Transverse colon (tissue), 4 donors: ENCODE data around the gene ZDHHC22. TPM values are rescaled to one million over a fixed set of nuclear protein-coding genes. Genes with fewer than 3 reads are reported as not detected.

Experiments used
- DNase-seq: peaks from one replicate; pipeline ENCODE4 v3.0.0-alpha.2; 2019
- H3K27ac ChIP-seq, 4 donors: fragments of 200-600 bp; sonication (generic); 2 replicates each; pipeline ENCODE4 v1.5.1; 2016 to 2018; ENCODE audit warnings: inconsistent platforms in 4 of 4
- H3K27me3 ChIP-seq: fragments of 200-600 bp; sonication (generic); 2 replicates; pipeline ENCODE4 v1.5.1; 2017; ENCODE audit warnings: inconsistent platforms
- H3K36me3 ChIP-seq, 4 donors: fragments of 200-600 bp; sonication (generic); 2 replicates each; pipeline ENCODE4 v1.5.1; 2017 to 2019; ENCODE audit warnings: inconsistent platforms in 4 of 4
- H3K4me1 ChIP-seq, 4 donors: fragments of 200-600 bp; sonication (generic); 2 replicates each; pipeline ENCODE4 v1.5.1; 2017 to 2020; ENCODE audit warnings: inconsistent platforms in 4 of 4
- H3K4me3 ChIP-seq, 4 donors: fragments of 200-600 bp; sonication (generic); 1 replicate in 1 of 4; 2 replicates in 3 of 4; pipeline versions ENCODE4 v1.5.1 to v1.6.1; 2017 to 2019; ENCODE audit warnings: inconsistent platforms in 4 of 4
- H3K9me3 ChIP-seq, 2 donors: fragments of 200-600 bp; sonication (generic); 2 replicates each; pipeline ENCODE4 v1.5.1; 2017 to 2019; ENCODE audit warnings: inconsistent platforms in 2 of 2
- EP300 ChIP-seq: sonication (generic); formaldehyde crosslinking; IDR thresholded peaks from one replicate; pipeline ENCODE4 v1.6.1; 2017; ENCODE audit warnings: antibody characterized with exemption, low read depth
- POLR2A ChIP-seq: fragments of 450-650 bp; IDR thresholded peaks from one replicate; pipeline ENCODE4 v1.6.1; 2016; ENCODE audit warnings: antibody characterized with exemption, mild to moderate bottlenecking, moderate library complexity
- POLR2AphosphoS5 ChIP-seq, 3 donors: sonication (generic); formaldehyde crosslinking; IDR thresholded peaks; one replicate each; pipeline ENCODE4 v1.6.1; 2016; ENCODE audit warnings: antibody characterized with exemption in 3 of 3
- WGBS, 2 donors: methylation state at CpG; one replicate each; pipeline ENCODE4 v1.1.5; 2018; ENCODE audit warnings: low coverage in 1 of 2; 5-methylcytosine and 5-hydroxymethylcytosine counted together
- in situ Hi-C, 4 donors: fragments of 200-750 bp; cut with MboI; loops; one replicate each; pipeline versions ENCODE4 v1.15.0 to v1.15.1; 2017; ENCODE audit warnings: low sequenced_read_pairs in 3 of 4, low pct_ligation_motif_present in 1 of 4, low pct_unique_long_range_greater_than_20kb in 1 of 4
- intact Hi-C: fragments of 100-400 bp; cut with DNase I; formaldehyde crosslinking; loops from one replicate; pipeline ENCODE4 v1.15.1; 2023; ENCODE audit warnings: low total_unique reads
- total RNA-seq, 4 donors: library from RNA; depleted of rRNA; stranded (reverse); fragments of >200 nt; gene quantifications; one replicate each; pipeline ENCODE4 v1.1.0, GENCODE V29; 2016
- TF ChIP-seq, protein P1 (sequence below), 5 experiments: fragments of 200-600 bp in 3 of 5; fragments of 450-650 bp in 2 of 5; sonication (generic) in 3 of 5; IDR thresholded peaks; 1 replicate in 2 of 5; 2 replicates in 3 of 5; pipeline ENCODE4 v1.5.1; 2016 to 2017; ENCODE audit warnings: antibody characterized with exemption in 5 of 5, inconsistent platforms in 3 of 5, mild to moderate bottlenecking in 2 of 5, moderate library complexity in 1 of 5

Gene ZDHHC22
- total RNA-seq, 4 donors from 2014 or later = 0.14 TPM; not detected in 3

DNA sequence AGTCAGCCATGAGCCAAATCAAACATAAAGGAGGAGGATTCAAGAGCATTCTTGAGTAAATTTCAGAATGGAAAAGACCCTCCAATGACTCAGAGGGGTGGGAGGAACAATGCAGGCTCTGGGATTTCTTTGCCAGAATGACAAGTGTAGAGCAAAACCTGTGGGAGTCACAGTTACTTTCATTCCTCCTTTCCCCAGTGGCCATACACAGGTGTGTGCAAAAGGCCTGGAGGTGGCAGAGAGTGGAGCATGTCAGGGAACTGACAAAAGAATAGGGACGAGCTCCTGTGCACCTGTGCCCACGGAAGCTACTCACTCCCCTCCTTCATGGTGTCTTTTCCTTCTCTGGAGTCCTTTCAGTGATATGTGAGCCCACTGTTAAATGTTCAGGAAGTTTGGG is 52.9 kb downstream of the ZDHHC22 start:
- 60 to 65% methylated on average over 1 to 2 of the region's 2 CpGs for WGBS, 2 donors
- no peaks in the 10 kb centered on the region for H3K27me3 ChIP-seq
- peak overlapping the region; percentile 64 to 81 (median 69) for H3K27ac ChIP-seq
- in situ Hi-C loops = no loop called here
- H3K9me3 ChIP-seq = peaks cover 11 to 16% of the 10 kb centered on the region in 2 donors
- TF ChIP-seq POLR2AphosphoS5 (IDR thresholded peaks at IDR 0.05) (no peak), POLR2A (no peak), EP300 (no peak)
- TF ChIP-seq, protein P1, sequence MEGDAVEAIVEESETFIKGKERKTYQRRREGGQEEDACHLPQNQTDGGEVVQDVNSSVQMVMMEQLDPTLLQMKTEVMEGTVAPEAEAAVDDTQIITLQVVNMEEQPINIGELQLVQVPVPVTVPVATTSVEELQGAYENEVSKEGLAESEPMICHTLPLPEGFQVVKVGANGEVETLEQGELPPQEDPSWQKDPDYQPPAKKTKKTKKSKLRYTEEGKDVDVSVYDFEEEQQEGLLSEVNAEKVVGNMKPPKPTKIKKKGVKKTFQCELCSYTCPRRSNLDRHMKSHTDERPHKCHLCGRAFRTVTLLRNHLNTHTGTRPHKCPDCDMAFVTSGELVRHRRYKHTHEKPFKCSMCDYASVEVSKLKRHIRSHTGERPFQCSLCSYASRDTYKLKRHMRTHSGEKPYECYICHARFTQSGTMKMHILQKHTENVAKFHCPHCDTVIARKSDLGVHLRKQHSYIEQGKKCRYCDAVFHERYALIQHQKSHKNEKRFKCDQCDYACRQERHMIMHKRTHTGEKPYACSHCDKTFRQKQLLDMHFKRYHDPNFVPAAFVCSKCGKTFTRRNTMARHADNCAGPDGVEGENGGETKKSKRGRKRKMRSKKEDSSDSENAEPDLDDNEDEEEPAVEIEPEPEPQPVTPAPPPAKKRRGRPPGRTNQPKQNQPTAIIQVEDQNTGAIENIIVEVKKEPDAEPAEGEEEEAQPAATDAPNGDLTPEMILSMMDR (IDR thresholded peaks at IDR 0.05) = no peak
- H3K4me3 ChIP-seq = no peak overlapping the region
- H3K36me3 ChIP-seq = no peaks in the 10 kb centered on the region
- intact Hi-C loops = no loop called here
- H3K4me1 ChIP-seq = peaks cover 0 to 18% (median 2%) of the 10 kb centered on the region in 4 donors
- no peak for DNase-seq

DNA sequence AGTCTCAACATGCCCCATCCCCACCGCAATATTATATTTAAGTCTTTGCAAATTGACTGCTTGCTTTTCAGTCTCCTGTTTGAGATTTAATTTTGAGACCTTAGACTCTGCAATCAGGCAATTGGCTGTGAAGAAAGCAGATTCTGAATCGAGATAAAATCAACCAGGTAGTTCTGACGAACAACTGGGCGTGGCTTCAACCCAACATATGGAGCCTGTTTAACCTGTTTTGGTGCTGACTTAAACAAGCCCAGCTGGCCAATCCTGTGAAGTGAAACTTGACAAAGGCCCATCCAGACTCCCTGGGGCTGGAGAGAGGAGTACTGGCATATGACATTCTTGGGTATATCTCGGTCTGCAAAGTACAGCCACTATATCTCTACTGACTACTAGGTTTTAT is 53.4 kb downstream of the ZDHHC22 start:
- Histone ChIP-seq H3K9me3 (peaks cover 11 to 16% of the 10 kb centered on the region in 2 donors), H3K36me3 (no peaks in the 10 kb centered on the region), H3K4me1 (peaks cover 0 to 18% (median 2%) of the 10 kb centered on the region in 4 donors), H3K27me3 (no peaks in the 10 kb centered on the region), H3K27ac (peak overlapping the region; percentile 64 to 81 (median 69)), H3K4me3 (no peak overlapping the region)
- in situ Hi-C loops = no loop called here
- intact Hi-C loops = no loop called here
- 27 to 38% methylated on average over 3 to 5 of the region's 5 CpGs for WGBS, 2 donors
- DNase-seq = peak; percentile 83
- TF ChIP-seq POLR2AphosphoS5 (IDR thresholded peaks at IDR 0.05) = peak in 2 of 3 donors; percentile 36 to 53
- no peak for TF ChIP-seq EP300
- TF ChIP-seq POLR2A = no peak
- TF ChIP-seq, protein P1 (IDR thresholded peaks at IDR 0.05) = peak in 1 of 5 experiments; percentile 18

DNA sequence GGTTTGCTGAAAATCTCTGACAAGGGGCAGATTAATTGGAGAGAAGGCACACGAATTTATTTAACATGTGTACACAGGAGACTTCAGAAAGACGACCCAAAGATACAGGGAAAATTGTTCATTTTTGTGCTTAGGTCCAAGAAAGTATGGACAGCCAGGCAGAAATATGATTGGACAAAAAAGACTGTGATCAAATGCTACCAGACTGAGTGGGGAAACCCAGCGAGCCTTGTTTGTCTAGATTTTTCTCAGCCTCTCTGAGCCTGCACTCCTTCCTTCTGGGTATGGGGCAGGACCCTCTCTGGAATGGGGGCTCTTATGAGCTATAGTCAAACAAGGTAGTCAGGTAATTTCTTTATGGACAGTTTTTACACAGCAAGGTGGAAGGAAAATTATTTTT is 54.0 kb downstream of the ZDHHC22 start:
- no peak overlapping the region for H3K4me3 ChIP-seq
- H3K9me3 ChIP-seq = peaks cover 11 to 16% of the 10 kb centered on the region in 2 donors
- H3K27ac ChIP-seq = peak overlapping the region; percentile 64 to 81 (median 66)
- WGBS, 2 donors = 46 to 57% methylated on average over 3 of the region's 3 CpGs
- no peak for DNase-seq
- TF ChIP-seq, protein P1 (IDR thresholded peaks at IDR 0.05) = no peak
- TF ChIP-seq EP300 = no peak
- no peak for TF ChIP-seq POLR2A
- TF ChIP-seq POLR2AphosphoS5 (IDR thresholded peaks at IDR 0.05) = no peak
- intact Hi-C loops (no loop called here), in situ Hi-C loops (no loop called here)
- peaks cover 0 to 18% (median 0%) of the 10 kb centered on the region in 4 donors for H3K4me1 ChIP-seq
- H3K27me3 ChIP-seq = no peaks in the 10 kb centered on the region
- H3K36me3 ChIP-seq = no peaks in the 10 kb centered on the region

DNA sequence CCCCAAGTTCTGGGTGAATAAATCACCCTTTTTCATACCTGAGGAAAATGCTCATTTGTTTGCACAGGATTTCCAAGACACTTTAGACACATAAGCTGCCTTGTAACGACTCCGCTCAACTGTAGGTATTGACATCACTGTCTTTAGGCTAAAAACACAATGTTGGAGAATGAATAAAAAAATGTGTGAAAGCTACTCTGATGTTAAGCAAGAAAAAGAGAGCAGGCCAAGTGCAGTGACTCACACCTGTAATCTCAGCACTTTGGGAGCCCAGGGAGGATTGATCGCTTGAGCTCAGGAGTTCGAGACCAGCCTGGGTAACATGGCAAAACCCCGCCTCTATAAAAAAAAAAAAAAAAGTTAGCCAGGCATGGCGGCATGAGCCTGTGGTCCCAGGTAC is 54.6 kb downstream of the ZDHHC22 start:
- DNase-seq = no peak
- WGBS, 2 donors = 89 to 96% methylated on average over 3 to 6 of the region's 6 CpGs
- Histone ChIP-seq H3K27ac (no peak overlapping the region), H3K4me1 (peaks cover 0 to 18% (median 0%) of the 10 kb centered on the region in 4 donors), H3K9me3 (peaks cover 9 to 15% of the 10 kb centered on the region in 2 donors), H3K36me3 (no peaks in the 10 kb centered on the region), H3K27me3 (no peaks in the 10 kb centered on the region), H3K4me3 (no peak overlapping the region)
- intact Hi-C loops = no loop called here
- TF ChIP-seq EP300 (no peak), POLR2A (no peak), POLR2AphosphoS5 (IDR thresholded peaks at IDR 0.05) (no peak)
- TF ChIP-seq, protein P1 (IDR thresholded peaks at IDR 0.05) = no peak
- in situ Hi-C loops = no loop called here
